Esophagus squamous epithelium (tissue), 4 donors: ENCODE results near the gene CTSW.

Experiments
- POLR2A ChIP-seq, 4 donors: fragments of 450-650 bp; IDR thresholded peaks; one replicate each; pipeline ENCODE4 v1.6.1; 2017; ENCODE audit warnings: antibody characterized with exemption in 4 of 4, mild to moderate bottlenecking in 4 of 4, moderate library complexity in 3 of 4
- TF ChIP-seq, protein P1 (sequence below), 6 experiments: fragments of 450-650 bp in 4 of 6; fragments of 200-600 bp in 2 of 6; sonication (generic) in 2 of 6; IDR thresholded peaks; one replicate each; pipeline ENCODE4 v1.5.1; 2016 to 2019; ENCODE audit warnings: antibody characterized with exemption in 6 of 6, mild to moderate bottlenecking in 4 of 6, moderate library complexity in 4 of 6

DNA sequence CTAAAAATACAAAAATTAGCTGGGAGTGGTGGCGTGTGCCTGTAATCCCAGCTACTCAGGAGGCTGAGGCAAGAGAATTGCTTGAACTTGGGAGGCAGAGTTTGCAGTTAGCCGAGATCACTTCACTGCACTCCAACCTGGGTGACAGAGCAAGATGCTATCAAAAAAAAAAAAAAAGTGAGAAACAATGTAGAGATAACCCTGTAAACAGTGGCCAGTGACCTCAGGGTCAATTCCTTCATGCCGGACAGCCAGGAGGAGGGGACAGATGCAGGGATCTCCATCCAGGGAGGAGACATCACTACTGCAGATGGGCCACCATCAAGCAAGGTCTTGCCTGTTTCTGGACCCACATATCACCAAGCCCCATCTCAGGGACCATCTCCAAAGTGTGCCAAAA, 31.9 kb upstream of the CTSW start:
- TF ChIP-seq, protein P1, sequence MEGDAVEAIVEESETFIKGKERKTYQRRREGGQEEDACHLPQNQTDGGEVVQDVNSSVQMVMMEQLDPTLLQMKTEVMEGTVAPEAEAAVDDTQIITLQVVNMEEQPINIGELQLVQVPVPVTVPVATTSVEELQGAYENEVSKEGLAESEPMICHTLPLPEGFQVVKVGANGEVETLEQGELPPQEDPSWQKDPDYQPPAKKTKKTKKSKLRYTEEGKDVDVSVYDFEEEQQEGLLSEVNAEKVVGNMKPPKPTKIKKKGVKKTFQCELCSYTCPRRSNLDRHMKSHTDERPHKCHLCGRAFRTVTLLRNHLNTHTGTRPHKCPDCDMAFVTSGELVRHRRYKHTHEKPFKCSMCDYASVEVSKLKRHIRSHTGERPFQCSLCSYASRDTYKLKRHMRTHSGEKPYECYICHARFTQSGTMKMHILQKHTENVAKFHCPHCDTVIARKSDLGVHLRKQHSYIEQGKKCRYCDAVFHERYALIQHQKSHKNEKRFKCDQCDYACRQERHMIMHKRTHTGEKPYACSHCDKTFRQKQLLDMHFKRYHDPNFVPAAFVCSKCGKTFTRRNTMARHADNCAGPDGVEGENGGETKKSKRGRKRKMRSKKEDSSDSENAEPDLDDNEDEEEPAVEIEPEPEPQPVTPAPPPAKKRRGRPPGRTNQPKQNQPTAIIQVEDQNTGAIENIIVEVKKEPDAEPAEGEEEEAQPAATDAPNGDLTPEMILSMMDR (IDR thresholded peaks at IDR 0.05): no peak
- no peak for TF ChIP-seq POLR2A (IDR thresholded peaks at IDR 0.05)
